Keratinocyte (primary cell): ENCODE data around the gene DSEL. TPM values are rescaled to one million over a fixed set of nuclear protein-coding genes. Genes with fewer than 3 reads are reported as not detected.

Experiments
- DNase-seq: peaks from one replicate; pipeline ENCODE4 v3.0.0-alpha.2; 2011; ENCODE audit warnings: low read depth, missing footprints, low spot score
- FAIRE-seq: peaks from 2 replicates; lab custom pipeline; 2011; peaks lifted over from hg19 to GRCh38; lab: Jason Lieb, UNC
- H2AFZ ChIP-seq: 2 replicates; pipeline ENCODE4 v1.6.0; 2012; ENCODE audit warnings: low read length, control low read depth, inconsistent platforms; ENCODE audit not compliant: control insufficient read depth
- H3K27ac ChIP-seq: 2 replicates; pipeline ENCODE4 v1.5.1; 2011; ENCODE audit warnings: low read length; ENCODE audit not compliant: control insufficient read depth, insufficient read depth
- H3K27me3 ChIP-seq: 3 replicates; pipeline ENCODE4 v1.6.0; 2011; ENCODE audit warnings: low read length; ENCODE audit not compliant: control insufficient read depth, insufficient read depth; ENCODE audit errors: extremely low read depth
- H3K36me3 ChIP-seq, 2 experiments: 2 replicates in 1 of 2; 3 replicates in 1 of 2; pipeline ENCODE4 v1.5.1; 2011; ENCODE audit warnings: low read length in 2 of 2, mild to moderate bottlenecking in 1 of 2; ENCODE audit not compliant: control insufficient read depth in 2 of 2, insufficient read depth in 2 of 2; ENCODE audit errors: extremely low read depth in 1 of 2
- H3K4me1 ChIP-seq: 3 replicates; pipeline ENCODE4 v1.5.1; 2011; ENCODE audit warnings: low read length; ENCODE audit not compliant: control insufficient read depth, insufficient read depth; ENCODE audit errors: extremely low read depth
- H3K4me2 ChIP-seq: 3 replicates; pipeline ENCODE4 v1.6.0; 2011; ENCODE audit warnings: low read depth, low read length; ENCODE audit not compliant: control insufficient read depth, insufficient read depth; ENCODE audit errors: extremely low read depth
- H3K4me3 ChIP-seq, 3 experiments: fragments of 200-600 bp in 1 of 3; sonication (generic) in 1 of 3; 2 replicates in 2 of 3; 3 replicates in 1 of 3; pipeline ENCODE4 v1.5.1; 2011 to 2016; ENCODE audit warnings: low read length in 3 of 3, mild to moderate bottlenecking in 3 of 3, control low read depth in 2 of 3, inconsistent platforms in 1 of 3, low read depth in 1 of 3, mixed read lengths in 1 of 3, mixed run types in 1 of 3, moderate library complexity in 1 of 3; ENCODE audit not compliant: control insufficient read depth in 2 of 3, insufficient read depth in 2 of 3; ENCODE audit errors: extremely low read depth in 1 of 3
- H3K79me2 ChIP-seq: 2 replicates; pipeline ENCODE4 v1.6.0; 2012; ENCODE audit warnings: low read length; ENCODE audit not compliant: control insufficient read depth, insufficient read depth
- H3K9ac ChIP-seq: 3 replicates; pipeline ENCODE4 v1.6.0; 2011; ENCODE audit warnings: low read length; ENCODE audit not compliant: control insufficient read depth, insufficient read depth; ENCODE audit errors: extremely low read depth
- H3K9me1 ChIP-seq: 3 replicates; pipeline ENCODE4 v1.6.0; 2011; ENCODE audit warnings: low read length; ENCODE audit not compliant: control insufficient read depth, insufficient read depth; ENCODE audit errors: extremely low read depth
- H3K9me3 ChIP-seq: 2 replicates; pipeline ENCODE4 v1.5.1; 2012; ENCODE audit warnings: low read depth, low read length; ENCODE audit not compliant: control insufficient read depth
- H4K20me1 ChIP-seq: 3 replicates; pipeline ENCODE4 v1.6.0; 2011; ENCODE audit warnings: low read length; ENCODE audit not compliant: control insufficient read depth, insufficient read depth; ENCODE audit errors: extremely low read depth
- CTCF ChIP-seq, 3 experiments: IDR thresholded peaks in 1 of 3; conservative IDR thresholded peaks in 1 of 3; optimal IDR thresholded peaks in 1 of 3; 2 replicates in 2 of 3; 3 replicates in 1 of 3; pipeline versions ENCODE3 to v1.5.1; 2011; ENCODE audit warnings: low read length in 3 of 3, mild to moderate bottlenecking in 3 of 3, moderate library complexity in 2 of 3, control low read depth in 1 of 3, inconsistent platforms in 1 of 3; ENCODE audit not compliant: insufficient read depth in 2 of 3; ENCODE audit errors: extremely low read depth in 1 of 3
- EZH2 ChIP-seq: IDR thresholded peaks from one replicate; pipeline ENCODE4 v1.6.1; 2012; ENCODE audit warnings: inconsistent platforms, mild to moderate bottlenecking, low read length, moderate library complexity
- dilution Hi-C: fragments of 300-500 bp; cut with MboI; formaldehyde crosslinking; loops from one replicate; pipeline ENCODE4 v1.7.0; 2020; ENCODE audit warnings: low sequenced_read_pairs; ENCODE audit not compliant: extremely low pct_ligation_motif_present
- polyA plus RNA-seq, 5 experiments: library from polyadenylated mRNA; depleted of rRNA in 3 of 5; stranded (reverse) in 3 of 5; stranded (forward) in 1 of 5; unstranded in 1 of 5; fragments of >200 nt; gene quantifications; 1 replicate in 1 of 5; 2 replicates in 3 of 5; 3 replicates in 1 of 5; pipeline versions ENCODE4 v1.2.1 to v1.2.3, GENCODE V29; 2011 to 2012; ENCODE audit warnings: missing spikeins in 2 of 5, low read depth in 1 of 5, low replicate concordance in 1 of 5

DSEL gene
- polyA plus RNA-seq, 1 donor (not counting 4 experiments of a cell fraction or from before 2014, with no cell fraction given): 3.4 TPM

DNA sequence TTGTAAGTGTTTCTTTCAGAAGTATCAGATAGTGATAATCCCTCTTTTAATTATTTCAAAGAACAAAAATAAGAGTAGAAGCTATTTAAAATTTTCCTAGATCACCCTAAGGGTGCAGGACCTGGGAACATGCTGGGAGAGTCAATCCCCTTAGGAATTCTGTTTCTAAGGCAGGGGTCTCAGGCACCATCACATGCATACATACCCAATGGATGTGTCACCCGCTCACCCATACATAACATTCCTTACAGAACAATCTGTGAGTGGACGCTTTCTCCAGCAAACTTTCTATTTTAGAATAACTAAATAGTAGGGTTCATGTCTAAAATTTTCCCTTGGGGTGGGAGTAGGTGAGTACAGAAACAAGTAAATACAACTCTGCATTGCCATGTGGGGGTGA lies 8.4 kb downstream of the DSEL start:
- H4K20me1 ChIP-seq: no peaks in the 10 kb centered on the region
- H3K36me3 ChIP-seq: peaks cover 0 to 2% of the 10 kb centered on the region in 2 experiments
- DNase-seq (no peak), FAIRE-seq (no peak)
- dilution Hi-C loops: no loop called here
- H3K27ac ChIP-seq: no peak overlapping the region
- H3K4me2 ChIP-seq: no peak overlapping the region
- H3K9me3 ChIP-seq: no peaks in the 10 kb centered on the region
- H3K4me1 ChIP-seq: no peaks in the 10 kb centered on the region
- no peak for TF ChIP-seq EZH2
- no peak for TF ChIP-seq CTCF (optimal IDR thresholded peaks at IDR 0.05 in 1 of 3, IDR thresholded peaks at IDR 0.05 in 1 of 3, conservative IDR thresholded peaks at IDR 0.05 in 1 of 3; ENCODE audit: extremely low read depth in 1 of 3, insufficient read depth in 2 of 3, low read length in 3 of 3)
- H3K4me3 ChIP-seq: no peak overlapping the region
- no peak overlapping the region for H2AFZ ChIP-seq
- no peaks in the 10 kb centered on the region for H3K27me3 ChIP-seq
- no peaks in the 10 kb centered on the region for H3K79me2 ChIP-seq
- no peaks in the 10 kb centered on the region for H3K9me1 ChIP-seq
- H3K9ac ChIP-seq: no peak overlapping the region

- Histone ChIP-seq H3K36me3 (no peaks in the 10 kb centered on the region), H3K4me2 (no peak overlapping the region), H3K27ac (no peak overlapping the region), H3K4me1 (no peaks in the 10 kb centered on the region), H3K79me2 (no peaks in the 10 kb centered on the region), H3K27me3 (no peaks in the 10 kb centered on the region), H3K4me3 (no peak overlapping the region), H3K9me1 (no peaks in the 10 kb centered on the region), H3K9me3 (no peaks in the 10 kb centered on the region), H4K20me1 (no peaks in the 10 kb centered on the region), H3K9ac (no peak overlapping the region), H2AFZ (no peak overlapping the region)
- TF ChIP-seq CTCF (optimal IDR thresholded peaks at IDR 0.05 in 1 of 3, IDR thresholded peaks at IDR 0.05 in 1 of 3, conservative IDR thresholded peaks at IDR 0.05 in 1 of 3; ENCODE audit: extremely low read depth in 1 of 3, insufficient read depth in 2 of 3, low read length in 3 of 3) (no peak), EZH2 (no peak)
- DNase-seq (no peak), FAIRE-seq (no peak)
- dilution Hi-C loops: no loop called here
These were observed 11.8 kb downstream of the DSEL start for GRCh38 chr18:67504739-67505138.
